ENCODE results near the gene C1QTNF12.

C1QTNF12 gene

GRCh38 chr1:1241588-1242219, 4.8 kb downstream of the C1QTNF12 start:
- in situ Hi-C loops (cut with HindIII; ENCODE audit: low sequenced_read_pairs) = no loop called here

GRCh38 chr1:1240822-1241587, 5.5 kb downstream of the C1QTNF12 start:
- in situ Hi-C loops (cut with HindIII; ENCODE audit: low sequenced_read_pairs) = no loop called here

- in situ Hi-C loops (cut with HindIII; ENCODE audit: low sequenced_read_pairs) = no loop called here
Measured at GRCh38 chr1:1240348-1240732, 6.2 kb downstream of the C1QTNF12 start.

GRCh38 chr1:1239614-1240347, 6.7 kb downstream of the C1QTNF12 start:
- in situ Hi-C loops (cut with HindIII; ENCODE audit: low sequenced_read_pairs) = no loop called here

- in situ Hi-C loops (cut with HindIII; ENCODE audit: low sequenced_read_pairs) = no loop called here
Measured at GRCh38 chr1:1239227-1239613, 7.3 kb downstream of the C1QTNF12 start.

GRCh38 chr1:1238702-1239178, 7.8 kb downstream of the C1QTNF12 start:
- in situ Hi-C loops (cut with HindIII; ENCODE audit: low sequenced_read_pairs) = no loop called here

GRCh38 chr1:1237874-1238701, 8.4 kb downstream of the C1QTNF12 start:
- in situ Hi-C loops (cut with HindIII; ENCODE audit: low sequenced_read_pairs) = no loop called here

- in situ Hi-C loops (cut with HindIII; ENCODE audit: low sequenced_read_pairs) = no loop called here
Measured at GRCh38 chr1:1236945-1237873, 9.3 kb downstream of the C1QTNF12 start.

GRCh38 chr1:1236176-1236763, 10.3 kb downstream of the C1QTNF12 start:
- in situ Hi-C loops (cut with HindIII; ENCODE audit: low sequenced_read_pairs) = no loop called here

- in situ Hi-C loops (cut with HindIII; ENCODE audit: low sequenced_read_pairs) = no loop called here
Measured at GRCh38 chr1:1235016-1235744, 11.3 kb downstream of the C1QTNF12 start.

- in situ Hi-C loops (cut with HindIII; ENCODE audit: low sequenced_read_pairs) = no loop called here
Measured at GRCh38 chr1:1234180-1234808, 12.2 kb downstream of the C1QTNF12 start.

- in situ Hi-C loops (cut with HindIII; ENCODE audit: low sequenced_read_pairs) = no loop called here
Measured at GRCh38 chr1:1233567-1233892, 13.0 kb downstream of the C1QTNF12 start.

- in situ Hi-C loops (cut with HindIII; ENCODE audit: low sequenced_read_pairs) = no loop called here
Measured at GRCh38 chr1:1232796-1233566, 13.5 kb downstream of the C1QTNF12 start.

- in situ Hi-C loops (cut with HindIII; ENCODE audit: low sequenced_read_pairs) = no loop called here
Measured at GRCh38 chr1:1232208-1232795, 14.2 kb downstream of the C1QTNF12 start, which contains the start of gene B3GALT6. Gene B3GALT6 (plus strand): TSS chr1:1232237. CDS start chr1:1232279, 42 bp downstream.

GRCh38 chr1:1231400-1232207, 14.9 kb downstream of the C1QTNF12 start, which contains the start of gene SDF4:
Gene SDF4 (minus strand): TSS chr1:1232001. CDS start chr1:1228772, 3,229 bp downstream.
- in situ Hi-C loops (cut with HindIII; ENCODE audit: low sequenced_read_pairs) = no loop called here

All from endothelial cell of hepatic sinusoid (primary cell).